CD14-positive monocyte (primary cell): Measurements from ENCODE around the gene BTBD9. TPM values are rescaled to one million over a fixed set of nuclear protein-coding genes. Genes with fewer than 3 reads are reported as not detected.

Experiments
- DNase-seq, 3 donors: peaks; one replicate each; pipeline ENCODE4 v3.0.0-alpha.2; 2011 to 2022
- H2AFZ ChIP-seq: 2 replicates; pipeline ENCODE4 v1.6.0; 2012; ENCODE audit warnings: mild to moderate bottlenecking, low read depth, low read length, inconsistent platforms; ENCODE audit not compliant: insufficient read depth, poor library complexity, severe bottlenecking
- H3K27ac ChIP-seq, 2 donors: 1 replicate in 1 of 2; 2 replicates in 1 of 2; pipeline ENCODE4 v1.5.1; 2012 to 2013; ENCODE audit warnings: low read length in 2 of 2, control low read depth in 1 of 2, inconsistent platforms in 1 of 2, low read depth in 1 of 2, mild to moderate bottlenecking in 1 of 2
- H3K27me3 ChIP-seq, 2 donors: one replicate each; pipeline versions ENCODE4 v1.6.0 to v1.6.1; 2011 to 2013; ENCODE audit warnings: low read length in 2 of 2; ENCODE audit not compliant: control insufficient read depth in 2 of 2, insufficient read depth in 2 of 2
- H3K36me3 ChIP-seq, 2 donors: replicated peaks in 1 of 2; 1 replicate in 1 of 2; 2 replicates in 1 of 2; pipeline versions ENCODE4 v1.5.1 to v1.6.1; 2012 to 2013; ENCODE audit warnings: low read length in 2 of 2, control low read depth in 1 of 2, inconsistent platforms in 1 of 2, mild to moderate bottlenecking in 1 of 2; ENCODE audit not compliant: insufficient read depth in 2 of 2, control insufficient read depth in 1 of 2
- H3K4me1 ChIP-seq, 2 donors: 1 replicate in 1 of 2; 2 replicates in 1 of 2; pipeline versions ENCODE4 v1.5.1 to v1.6.1; 2012 to 2013; ENCODE audit warnings: low read length in 2 of 2, control low read depth in 1 of 2, inconsistent platforms in 1 of 2, mild to moderate bottlenecking in 1 of 2, moderate library complexity in 1 of 2; ENCODE audit not compliant: insufficient read depth in 2 of 2, control insufficient read depth in 1 of 2
- H3K4me2 ChIP-seq: replicated peaks from 2 replicates; pipeline ENCODE3; 2012; ENCODE audit warnings: low read length, moderate library complexity, mild to moderate bottlenecking; ENCODE audit not compliant: poor library complexity, severe bottlenecking; ENCODE audit errors: extremely low read depth
- H3K4me3 ChIP-seq, 3 experiments: fragments of 200-600 bp in 1 of 3; sonication (generic) in 1 of 3; replicated peaks in 1 of 3; 1 replicate in 2 of 3; 2 replicates in 1 of 3; pipeline ENCODE4 v1.5.1; 2011 to 2013; ENCODE audit warnings: low read length in 3 of 3, mild to moderate bottlenecking in 3 of 3, control low read depth in 2 of 3, low read depth in 2 of 3, inconsistent platforms in 1 of 3, moderate library complexity in 1 of 3
- H3K79me2 ChIP-seq: 2 replicates; pipeline ENCODE4 v1.6.0; 2012; ENCODE audit warnings: mild to moderate bottlenecking, control low read depth, inconsistent platforms, low read length, moderate library complexity; ENCODE audit not compliant: insufficient read depth
- H3K9ac ChIP-seq: 2 replicates; pipeline ENCODE4 v1.6.0; 2017; ENCODE audit warnings: low read length, mild to moderate bottlenecking; ENCODE audit not compliant: insufficient read depth, poor library complexity, severe bottlenecking
- H3K9me3 ChIP-seq, 2 donors: replicated peaks in 1 of 2; 1 replicate in 1 of 2; 2 replicates in 1 of 2; pipeline versions ENCODE4 v1.5.1 to v1.6.1; 2012 to 2013; ENCODE audit warnings: low read length in 2 of 2, control low read depth in 1 of 2; ENCODE audit not compliant: control insufficient read depth in 1 of 2, insufficient read depth in 1 of 2
- H4K20me1 ChIP-seq: 2 replicates; pipeline ENCODE4 v1.6.0; 2012; ENCODE audit warnings: mild to moderate bottlenecking, low read length, control low read depth, moderate library complexity; ENCODE audit not compliant: insufficient read depth
- H3K27ac Mint-ChIP-seq, 7 donors: one replicate each; pipeline ENCODE4 v1.8.0; 2020; ENCODE audit warnings: mild to moderate bottlenecking in 7 of 7, mixed read lengths in 7 of 7, moderate library complexity in 6 of 7, inconsistent platforms in 2 of 7
- H3K27me3 Mint-ChIP-seq, 3 donors: one replicate each; pipeline ENCODE4 v1.8.0; 2021 to 2022; ENCODE audit warnings: low read depth in 3 of 3, mild to moderate bottlenecking in 3 of 3, mixed read lengths in 3 of 3, moderate library complexity in 3 of 3, inconsistent platforms in 1 of 3
- H3K36me3 Mint-ChIP-seq, 2 donors: one replicate each; pipeline ENCODE4 v1.8.0; 2020; ENCODE audit warnings: mixed read lengths in 2 of 2, inconsistent platforms in 1 of 2, mild to moderate bottlenecking in 1 of 2
- H3K4me1 Mint-ChIP-seq: one replicate; pipeline ENCODE4 v1.8.0; 2020; ENCODE audit warnings: mild to moderate bottlenecking, mixed read lengths
- H3K4me3 Mint-ChIP-seq, 2 donors: one replicate each; pipeline ENCODE4 v1.8.0; 2020; ENCODE audit warnings: mild to moderate bottlenecking in 2 of 2, mixed read lengths in 2 of 2, moderate library complexity in 1 of 2
- H3K9me3 Mint-ChIP-seq, 7 donors: one replicate each; pipeline ENCODE4 v1.8.0; 2020 to 2022; ENCODE audit warnings: mixed read lengths in 7 of 7, mild to moderate bottlenecking in 6 of 7, moderate library complexity in 6 of 7, inconsistent platforms in 2 of 7
- WGBS: methylation state at CpG from one replicate; pipeline ENCODE4 v1.1.5; 2013; ENCODE audit warnings: missing lambda C conversion rate; ENCODE audit not compliant: insufficient coverage; 5-methylcytosine and 5-hydroxymethylcytosine counted together
- intact Hi-C, 2 donors: fragments of 100-400 bp; cut with micrococcal nuclease; formaldehyde crosslinking; loops; one replicate each; pipeline versions ENCODE4 v1.15.0 to v1.15.1; 2023
- polyA plus RNA-seq, 3 donors: library from polyadenylated mRNA; depleted of rRNA in 1 of 3; unstranded in 2 of 3; stranded (reverse) in 1 of 3; fragments of 300-500 nt in 2 of 3; fragments of >200 nt in 1 of 3; fragmentation: Illumina TruSeq in 2 of 3; gene quantifications; 1 replicate in 2 of 3; 2 replicates in 1 of 3; pipeline ENCODE4 v1.2.3, GENCODE V29; 2012 to 2021
- TF ChIP-seq, protein P1 (sequence below): fragments of 200-600 bp; IDR thresholded peaks from one replicate; pipeline ENCODE4 v1.8.0; 2022; ENCODE audit warnings: antibody characterized with exemption, mild to moderate bottlenecking

BTBD9 gene
- polyA plus RNA-seq, 3 donors = 5.2 to 7.5 (median 6.2) TPM

DNA sequence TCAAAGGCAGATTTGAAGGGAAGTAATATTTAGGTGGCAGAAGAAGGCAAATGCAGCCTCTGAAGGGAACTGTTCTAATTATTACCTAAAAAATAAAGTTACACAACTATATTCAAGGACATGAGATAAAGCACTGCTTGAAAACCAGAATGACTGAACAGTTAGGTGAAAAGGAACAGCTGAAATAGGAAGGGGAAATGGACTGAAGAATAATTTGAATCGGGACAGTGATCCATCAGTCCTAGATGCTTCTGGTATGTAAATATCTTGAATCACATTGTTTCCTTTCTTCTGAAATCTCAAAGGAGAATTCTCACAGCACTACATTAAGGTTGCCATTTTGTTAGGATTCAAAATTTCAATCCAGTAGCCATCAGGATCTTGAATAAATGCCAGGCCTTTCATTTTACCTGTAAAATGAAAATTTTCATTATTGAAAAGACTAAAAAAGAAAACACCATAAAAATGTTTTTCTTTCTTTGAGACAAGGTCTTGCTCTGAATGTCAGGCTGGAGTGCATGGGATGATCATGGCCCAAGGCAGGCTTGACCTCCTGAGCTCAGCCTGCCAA, 37.3 kb upstream of the BTBD9 start:
- Histone ChIP-seq H3K4me2 (no peak overlapping the region), H3K27ac (peak overlapping the region in 1 of 2 donors; percentile 18), H3K36me3 (peaks cover 0 to 18% of the 10 kb centered on the region in 2 donors), H3K79me2 (no peaks in the 10 kb centered on the region), H3K4me3 (no peak overlapping the region), H2AFZ (no peak overlapping the region), H3K4me1 (peaks cover 11 to 17% of the 10 kb centered on the region in 2 donors), H3K9me3 (peaks cover 0 to 2% of the 10 kb centered on the region in 2 donors), H3K27me3 (no peaks in the 10 kb centered on the region), H4K20me1 (no peaks in the 10 kb centered on the region), H3K9ac (no peak overlapping the region)
- WGBS = no CpG with 5 or more reads among the region's 1 CpG
- peaks cover 34 to 43% of the 10 kb centered on the region in 2 donors for H3K36me3 Mint-ChIP-seq
- DNase-seq = peak in 1 of 3 donors; percentile 5
- intact Hi-C loops = no loop called here
- peak overlapping the region in 3 of 7 donors; percentile 11 to 43 (median 35) for H3K27ac Mint-ChIP-seq
- no peak overlapping the region for H3K4me3 Mint-ChIP-seq
- H3K4me1 Mint-ChIP-seq = peaks cover 35% of the 10 kb centered on the region
- peaks cover 0 to 1% (median 1%) of the 10 kb centered on the region in 3 donors for H3K27me3 Mint-ChIP-seq
- peaks cover 0 to 6% (median 0%) of the 10 kb centered on the region in 7 donors for H3K9me3 Mint-ChIP-seq
- TF ChIP-seq, protein P1, sequence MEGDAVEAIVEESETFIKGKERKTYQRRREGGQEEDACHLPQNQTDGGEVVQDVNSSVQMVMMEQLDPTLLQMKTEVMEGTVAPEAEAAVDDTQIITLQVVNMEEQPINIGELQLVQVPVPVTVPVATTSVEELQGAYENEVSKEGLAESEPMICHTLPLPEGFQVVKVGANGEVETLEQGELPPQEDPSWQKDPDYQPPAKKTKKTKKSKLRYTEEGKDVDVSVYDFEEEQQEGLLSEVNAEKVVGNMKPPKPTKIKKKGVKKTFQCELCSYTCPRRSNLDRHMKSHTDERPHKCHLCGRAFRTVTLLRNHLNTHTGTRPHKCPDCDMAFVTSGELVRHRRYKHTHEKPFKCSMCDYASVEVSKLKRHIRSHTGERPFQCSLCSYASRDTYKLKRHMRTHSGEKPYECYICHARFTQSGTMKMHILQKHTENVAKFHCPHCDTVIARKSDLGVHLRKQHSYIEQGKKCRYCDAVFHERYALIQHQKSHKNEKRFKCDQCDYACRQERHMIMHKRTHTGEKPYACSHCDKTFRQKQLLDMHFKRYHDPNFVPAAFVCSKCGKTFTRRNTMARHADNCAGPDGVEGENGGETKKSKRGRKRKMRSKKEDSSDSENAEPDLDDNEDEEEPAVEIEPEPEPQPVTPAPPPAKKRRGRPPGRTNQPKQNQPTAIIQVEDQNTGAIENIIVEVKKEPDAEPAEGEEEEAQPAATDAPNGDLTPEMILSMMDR = no peak

GRCh38 chr6:38676236-38676973, 36.7 kb upstream of the BTBD9 start:
- Mint-ChIP-seq H3K4me3 (no peak overlapping the region), H3K36me3 (peaks cover 34 to 37% of the 10 kb centered on the region in 2 donors), H3K27me3 (peaks cover 0 to 1% (median 0%) of the 10 kb centered on the region in 3 donors), H3K27ac (peak overlapping the region in 1 of 7 donors; percentile 43), H3K9me3 (peaks cover 0 to 6% (median 0%) of the 10 kb centered on the region in 7 donors), H3K4me1 (peaks cover 28% of the 10 kb centered on the region)
- H3K4me3 ChIP-seq = no peak overlapping the region
- no peaks in the 10 kb centered on the region for H3K27me3 ChIP-seq
- H3K9me3 ChIP-seq = peaks cover 0 to 2% of the 10 kb centered on the region in 2 donors
- H3K4me1 ChIP-seq = peaks cover 11 to 17% of the 10 kb centered on the region in 2 donors
- peak overlapping the region in 1 of 2 donors; percentile 18 for H3K27ac ChIP-seq
- H3K79me2 ChIP-seq = no peaks in the 10 kb centered on the region
- TF ChIP-seq, protein P1 = no peak
- H3K36me3 ChIP-seq = peaks cover 0 to 18% of the 10 kb centered on the region in 2 donors
- H4K20me1 ChIP-seq = no peaks in the 10 kb centered on the region
- no CpG with 5 or more reads among the region's 2 CpGs for WGBS
- DNase-seq = no peak
- H3K4me2 ChIP-seq = no peak overlapping the region
- no peak overlapping the region for H2AFZ ChIP-seq
- H3K9ac ChIP-seq = no peak overlapping the region
- intact Hi-C loops = no loop called here
